Stimulated activated CD4-positive, alpha-beta T cell treated with anti-CD3 and anti-CD28 coated beads, TNF-alpha, amount 100 ng/mL, for 24 hours (primary cell): Measurements from ENCODE around the gene RNFT2.
A peak's percentile ranks its signal among the peaks of the same experiment; 100 is the strongest.

Experiments used
- DNase-seq, 3 experiments: peaks; one replicate each; pipeline ENCODE4 v3.0.0-alpha.2; 2020; ENCODE audit warnings: low read depth in 3 of 3

The RNFT2 gene

GRCh38 chr12:116878567-116879508 lies 140.7 kb downstream of the RNFT2 start:
- no peak for DNase-seq

GRCh38 chr12:116879509-116880212 lies 141.5 kb downstream of the RNFT2 start:
- no peak for DNase-seq

- DNase-seq: no peak
Measured at GRCh38 chr12:116880213-116880816, 142.2 kb downstream of the RNFT2 start.

GRCh38 chr12:116880817-116881324 lies 142.8 kb downstream of the RNFT2 start:
- DNase-seq: peak in 1 of 3 experiments; percentile 36

GRCh38 chr12:116881325-116881876 lies 143.3 kb downstream of the RNFT2 start, which contains the start of gene HRK:
Gene HRK (minus strand): TSS chr12:116881441. CDS start chr12:116881307, 134 bp downstream.
- no peak for DNase-seq

- no peak for DNase-seq
Measured at GRCh38 chr12:116881877-116882507, 143.9 kb downstream of the RNFT2 start.

GRCh38 chr12:116882742-116883141 lies 144.6 kb downstream of the RNFT2 start:
- no peak for DNase-seq

- DNase-seq: no peak
Measured at GRCh38 chr12:116884871-116885270, 146.8 kb downstream of the RNFT2 start.

- no peak for DNase-seq
Measured at GRCh38 chr12:116885491-116885890, 147.4 kb downstream of the RNFT2 start.

- DNase-seq: no peak
Measured at GRCh38 chr12:116887244-116887643, 149.1 kb downstream of the RNFT2 start.

- no peak for DNase-seq
Measured at GRCh38 chr12:116887897-116888296, 149.8 kb downstream of the RNFT2 start.

- no peak for DNase-seq
Measured at GRCh38 chr12:116890330-116890729, 152.2 kb downstream of the RNFT2 start.

- no peak for DNase-seq
Measured at GRCh38 chr12:116891019-116891418, 152.9 kb downstream of the RNFT2 start.

GRCh38 chr12:116892349-116893140 lies 154.4 kb downstream of the RNFT2 start:
- DNase-seq: no peak

GRCh38 chr12:116894913-116895312 lies 156.8 kb downstream of the RNFT2 start:
- DNase-seq: no peak

- no peak for DNase-seq
Measured at GRCh38 chr12:116896411-116896924, 158.4 kb downstream of the RNFT2 start.

GRCh38 chr12:116897476-116897875 lies 159.4 kb downstream of the RNFT2 start:
- DNase-seq: no peak

GRCh38 chr12:116898669-116899068 lies 160.6 kb downstream of the RNFT2 start:
- DNase-seq: no peak

- DNase-seq: no peak
Measured at GRCh38 chr12:116901612-116902011, 163.5 kb downstream of the RNFT2 start.
